ENCODE results near the gene EFCAB6. TPM values are rescaled to one million over a fixed set of nuclear protein-coding genes. Genes with fewer than 3 reads are reported as not detected.

The EFCAB6 gene
- total RNA-seq, 1 donor = 2.7 TPM

DNA sequence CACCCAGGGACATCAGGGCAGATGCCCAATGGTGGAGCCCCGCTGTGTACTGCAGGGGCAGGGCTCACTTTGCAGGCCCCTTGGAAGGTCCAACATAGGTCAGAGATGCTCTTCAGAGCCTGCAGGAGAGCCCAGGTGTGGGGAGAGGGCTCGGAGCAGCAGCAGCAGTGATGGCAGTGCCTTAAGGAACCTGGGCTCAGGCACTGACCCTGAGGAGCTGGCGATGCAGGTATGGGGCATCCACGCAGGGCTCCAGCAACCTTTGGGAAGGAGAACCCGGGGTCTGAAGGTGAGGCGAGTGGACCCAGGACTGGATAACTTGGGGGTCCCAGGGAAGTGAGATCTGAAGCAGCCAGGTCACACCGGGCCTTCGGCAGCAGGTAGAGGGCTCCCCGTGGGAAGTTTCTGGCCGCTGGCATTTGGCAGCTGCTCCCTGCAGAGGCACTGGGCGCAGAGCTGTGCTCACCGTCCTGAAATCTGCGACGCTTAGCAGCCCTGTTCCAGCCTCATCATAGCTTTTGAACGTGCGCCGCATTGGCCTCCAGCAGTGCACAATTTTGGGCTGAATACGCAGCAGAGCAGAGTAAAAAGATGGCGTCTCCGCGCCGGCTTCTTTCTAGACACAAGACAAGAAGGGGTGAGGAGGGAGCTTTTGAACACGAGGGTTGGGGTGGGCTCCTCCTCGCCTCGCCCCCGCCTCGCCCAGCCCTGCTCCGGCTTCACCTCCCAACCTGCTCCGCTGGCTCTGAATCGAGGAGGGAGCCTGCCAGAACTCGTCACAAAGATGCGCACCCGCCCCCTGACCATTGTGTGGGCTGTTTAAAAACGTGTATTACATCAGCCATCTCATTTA is 281.5 kb downstream of the EFCAB6 start:
- no peak for DNase-seq (ENCODE audit: low read depth)
- H3K4me3 ChIP-seq (ENCODE audit: low read depth, low read length) = no peak overlapping the region
- TF ChIP-seq, protein P1, sequence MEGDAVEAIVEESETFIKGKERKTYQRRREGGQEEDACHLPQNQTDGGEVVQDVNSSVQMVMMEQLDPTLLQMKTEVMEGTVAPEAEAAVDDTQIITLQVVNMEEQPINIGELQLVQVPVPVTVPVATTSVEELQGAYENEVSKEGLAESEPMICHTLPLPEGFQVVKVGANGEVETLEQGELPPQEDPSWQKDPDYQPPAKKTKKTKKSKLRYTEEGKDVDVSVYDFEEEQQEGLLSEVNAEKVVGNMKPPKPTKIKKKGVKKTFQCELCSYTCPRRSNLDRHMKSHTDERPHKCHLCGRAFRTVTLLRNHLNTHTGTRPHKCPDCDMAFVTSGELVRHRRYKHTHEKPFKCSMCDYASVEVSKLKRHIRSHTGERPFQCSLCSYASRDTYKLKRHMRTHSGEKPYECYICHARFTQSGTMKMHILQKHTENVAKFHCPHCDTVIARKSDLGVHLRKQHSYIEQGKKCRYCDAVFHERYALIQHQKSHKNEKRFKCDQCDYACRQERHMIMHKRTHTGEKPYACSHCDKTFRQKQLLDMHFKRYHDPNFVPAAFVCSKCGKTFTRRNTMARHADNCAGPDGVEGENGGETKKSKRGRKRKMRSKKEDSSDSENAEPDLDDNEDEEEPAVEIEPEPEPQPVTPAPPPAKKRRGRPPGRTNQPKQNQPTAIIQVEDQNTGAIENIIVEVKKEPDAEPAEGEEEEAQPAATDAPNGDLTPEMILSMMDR (IDR thresholded peaks at IDR 0.05; ENCODE audit: insufficient read depth, low read length) = no peak

- TF ChIP-seq, protein P1 (IDR thresholded peaks at IDR 0.05; ENCODE audit: insufficient read depth, low read length) = no peak
- no peak for DNase-seq (ENCODE audit: low read depth)
- H3K4me3 ChIP-seq (ENCODE audit: low read depth, low read length) = no peak overlapping the region
Measured at GRCh38 chr22:43529934-43530333, 282.2 kb downstream of the EFCAB6 start.

- no peak overlapping the region for H3K4me3 ChIP-seq (ENCODE audit: low read depth, low read length)
- no peak for DNase-seq (ENCODE audit: low read depth)
- TF ChIP-seq, protein P1 (IDR thresholded peaks at IDR 0.05; ENCODE audit: insufficient read depth, low read length) = no peak
Measured at GRCh38 chr22:43529461-43529860, 282.6 kb downstream of the EFCAB6 start.

DNA sequence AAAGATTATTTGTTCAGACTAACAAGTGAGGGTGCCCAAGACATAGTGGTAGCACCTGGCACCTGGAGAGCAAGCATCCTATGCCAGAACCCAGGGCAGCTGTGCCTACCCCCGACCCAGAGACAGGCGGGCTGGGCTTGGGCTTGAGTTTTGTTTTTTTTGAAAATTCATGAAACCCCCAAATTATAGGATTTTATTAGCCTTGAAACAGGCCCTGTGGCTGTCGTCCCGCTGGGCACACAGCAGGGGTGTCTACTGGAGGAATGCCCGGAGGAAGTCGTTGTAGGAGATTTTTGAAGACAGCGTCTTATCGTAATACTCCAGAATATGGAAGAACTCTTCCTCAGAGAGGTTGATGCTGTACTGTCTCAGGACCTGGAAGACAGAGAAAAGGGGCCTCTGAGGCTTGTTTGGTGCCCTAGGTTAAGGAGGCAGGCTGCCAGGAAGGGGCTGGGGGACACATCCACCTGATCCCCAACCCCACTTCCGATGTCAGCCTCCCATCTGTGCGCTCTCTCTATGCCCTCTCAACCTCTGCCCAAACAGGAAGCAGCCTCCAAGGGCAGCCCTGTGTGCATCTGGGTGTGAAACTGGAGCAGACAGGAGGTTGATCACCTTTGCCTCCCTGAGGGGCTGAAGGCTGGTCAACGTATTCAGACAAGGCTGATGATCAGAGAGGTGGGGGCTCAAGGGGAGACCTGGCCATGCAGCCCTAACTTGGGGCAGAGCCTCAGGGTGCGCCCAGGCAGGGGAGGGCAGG is 283.3 kb downstream of the EFCAB6 start:
- no peak overlapping the region for H3K4me3 ChIP-seq (ENCODE audit: low read depth, low read length)
- TF ChIP-seq, protein P1 (IDR thresholded peaks at IDR 0.05; ENCODE audit: insufficient read depth, low read length) = no peak
- no peak for DNase-seq (ENCODE audit: low read depth)

DNA sequence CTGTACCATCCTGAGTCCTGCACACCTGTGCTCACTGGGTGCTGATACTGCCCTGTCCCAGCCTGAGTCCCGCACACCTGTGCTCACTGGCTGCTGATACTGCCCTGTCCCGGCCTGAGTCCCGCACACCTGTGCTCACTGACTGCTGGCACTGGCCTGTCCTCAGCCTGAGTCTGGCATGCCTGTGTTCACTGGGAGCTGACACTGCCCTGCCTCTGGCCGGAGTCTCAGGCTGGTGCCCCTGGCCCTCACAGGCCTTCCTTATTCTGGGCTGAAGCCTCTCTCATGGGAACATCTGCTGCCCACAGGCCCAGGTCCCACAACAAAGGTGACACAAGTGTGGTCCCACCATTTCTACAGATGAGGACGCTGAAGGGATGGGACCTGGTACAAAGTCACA is 285.2 kb downstream of the EFCAB6 start:
- TF ChIP-seq, protein P1 (IDR thresholded peaks at IDR 0.05; ENCODE audit: insufficient read depth, low read length) = no peak
- H3K4me3 ChIP-seq (ENCODE audit: low read depth, low read length) = no peak overlapping the region
- DNase-seq (ENCODE audit: low read depth) = no peak

GRCh38 chr22:43526117-43526655 is 285.9 kb downstream of the EFCAB6 start:
- no peak for DNase-seq (ENCODE audit: low read depth)
- H3K4me3 ChIP-seq (ENCODE audit: low read depth, low read length) = no peak overlapping the region
- TF ChIP-seq, protein P1 (IDR thresholded peaks at IDR 0.05; ENCODE audit: insufficient read depth, low read length) = no peak
